ENCODE results near the gene IL7R. TPM values are rescaled to one million over a fixed set of nuclear protein-coding genes. Genes with fewer than 3 reads are reported as not detected.
"Not testable (repeated sequence)": the region's sequence is repeated elsewhere in the genome, so short reads cannot be mapped to it uniquely, and the experiment has no call there.

IL7R gene
- total and polyA plus RNA-seq, 8 donors = 3.9 to 144 (median 9.0) TPM

GRCh38 chr5:35838370-35839042 is 18.2 kb upstream of the IL7R start:
- Histone ChIP-seq H3K4me1 (no peaks in the 10 kb centered on the region), H3K36me3 (no peaks in the 10 kb centered on the region), H3K9me3 (no peaks in the 10 kb centered on the region), H3K4me3 (no peak overlapping the region), H3K27me3 (no peaks in the 10 kb centered on the region), H3K27ac (no peak overlapping the region)
- TF ChIP-seq, protein P1, sequence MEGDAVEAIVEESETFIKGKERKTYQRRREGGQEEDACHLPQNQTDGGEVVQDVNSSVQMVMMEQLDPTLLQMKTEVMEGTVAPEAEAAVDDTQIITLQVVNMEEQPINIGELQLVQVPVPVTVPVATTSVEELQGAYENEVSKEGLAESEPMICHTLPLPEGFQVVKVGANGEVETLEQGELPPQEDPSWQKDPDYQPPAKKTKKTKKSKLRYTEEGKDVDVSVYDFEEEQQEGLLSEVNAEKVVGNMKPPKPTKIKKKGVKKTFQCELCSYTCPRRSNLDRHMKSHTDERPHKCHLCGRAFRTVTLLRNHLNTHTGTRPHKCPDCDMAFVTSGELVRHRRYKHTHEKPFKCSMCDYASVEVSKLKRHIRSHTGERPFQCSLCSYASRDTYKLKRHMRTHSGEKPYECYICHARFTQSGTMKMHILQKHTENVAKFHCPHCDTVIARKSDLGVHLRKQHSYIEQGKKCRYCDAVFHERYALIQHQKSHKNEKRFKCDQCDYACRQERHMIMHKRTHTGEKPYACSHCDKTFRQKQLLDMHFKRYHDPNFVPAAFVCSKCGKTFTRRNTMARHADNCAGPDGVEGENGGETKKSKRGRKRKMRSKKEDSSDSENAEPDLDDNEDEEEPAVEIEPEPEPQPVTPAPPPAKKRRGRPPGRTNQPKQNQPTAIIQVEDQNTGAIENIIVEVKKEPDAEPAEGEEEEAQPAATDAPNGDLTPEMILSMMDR (IDR thresholded peaks at IDR 0.05) = no peak
- intact Hi-C loops (cut with DNase I) = no loop called here
- ATAC-seq = no peak
- DNase-seq = no peak

- DNase-seq (no peak), ATAC-seq (no peak)
- Histone ChIP-seq H3K9me3 (peaks cover 0 to 33% of the 10 kb centered on the region in 2 donors), H3K36me3 (no peaks in the 10 kb centered on the region), H3K27ac (no peak overlapping the region), H3K4me1 (no peaks in the 10 kb centered on the region), H3K27me3 (no peaks in the 10 kb centered on the region), H3K4me3 (no peak overlapping the region)
- TF ChIP-seq, protein P1 (IDR thresholded peaks at IDR 0.05) = no peak
- intact Hi-C loops (cut with DNase I) = no loop called here
Observed at GRCh38 chr5:35842856-35843255, 13.8 kb upstream of the IL7R start.

DNA sequence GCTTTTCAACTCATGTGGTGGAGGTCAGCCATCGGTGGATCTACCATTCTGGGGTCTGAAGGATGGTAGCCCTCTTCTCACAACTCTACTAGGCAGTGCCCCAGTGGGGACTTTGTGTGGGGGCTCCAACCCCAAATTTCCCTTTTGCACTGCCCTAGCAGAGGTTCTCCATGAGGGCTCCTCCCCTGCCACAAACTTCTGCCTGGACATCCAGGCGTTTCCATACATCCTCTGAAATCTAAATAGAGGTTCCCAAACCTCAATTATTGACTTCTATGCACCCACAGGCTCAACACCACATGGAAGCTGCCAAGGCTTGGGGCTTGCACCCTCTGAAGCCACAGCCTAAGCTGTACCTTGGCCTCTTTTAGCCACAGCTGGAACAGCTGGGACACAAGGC is 11.2 kb upstream of the IL7R start:
- H3K36me3 ChIP-seq; DNase-seq; intact Hi-C loops (cut with DNase I); H3K4me3 ChIP-seq; H3K4me1 ChIP-seq; ATAC-seq; H3K27me3 ChIP-seq; H3K27ac ChIP-seq: not testable (repeated sequence)
- H3K9me3 ChIP-seq = peaks cover 0 to 33% of the 10 kb centered on the region in 2 donors

DNA sequence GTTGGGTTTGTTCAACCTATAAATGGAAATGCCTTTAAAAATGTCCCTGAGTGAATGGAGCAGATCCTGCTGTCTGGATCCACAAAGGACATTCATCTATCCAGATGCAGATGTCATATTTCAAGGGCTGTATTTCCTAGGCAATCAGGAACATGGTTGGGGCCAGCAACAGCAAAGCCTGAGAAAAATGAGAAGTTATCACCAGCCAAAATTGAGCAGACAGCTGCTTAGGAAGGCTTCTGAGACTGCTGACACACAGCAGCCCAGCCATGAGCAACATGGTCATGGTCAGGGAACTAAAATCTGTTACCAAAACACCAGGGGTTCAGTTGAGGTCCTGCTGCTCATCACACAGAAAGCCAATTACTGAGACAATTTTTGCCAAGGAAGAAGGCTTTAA is 9.2 kb upstream of the IL7R start:
- Histone ChIP-seq H3K27ac (no peak overlapping the region), H3K4me3 (no peak overlapping the region), H3K27me3 (no peaks in the 10 kb centered on the region), H3K9me3 (peaks cover 0 to 33% of the 10 kb centered on the region in 2 donors), H3K36me3 (no peaks in the 10 kb centered on the region), H3K4me1 (peaks cover 0 to 11% of the 10 kb centered on the region in 2 donors)
- no peak for ATAC-seq
- TF ChIP-seq, protein P1 (IDR thresholded peaks at IDR 0.05) = no peak
- intact Hi-C loops (cut with DNase I) = no loop called here
- DNase-seq = peak in 1 of 4 donors; percentile 14

GRCh38 chr5:35847961-35848360 is 8.7 kb upstream of the IL7R start:
- DNase-seq = peak in 1 of 4 donors; percentile 24
- Histone ChIP-seq H3K36me3 (no peaks in the 10 kb centered on the region), H3K27me3 (no peaks in the 10 kb centered on the region), H3K4me3 (no peak overlapping the region), H3K4me1 (peaks cover 0 to 15% of the 10 kb centered on the region in 2 donors), H3K27ac (no peak overlapping the region), H3K9me3 (peaks cover 0 to 33% of the 10 kb centered on the region in 2 donors)
- intact Hi-C loops (cut with DNase I) = no loop called here
- TF ChIP-seq, protein P1 (IDR thresholded peaks at IDR 0.05) = no peak
- ATAC-seq = no peak

DNA sequence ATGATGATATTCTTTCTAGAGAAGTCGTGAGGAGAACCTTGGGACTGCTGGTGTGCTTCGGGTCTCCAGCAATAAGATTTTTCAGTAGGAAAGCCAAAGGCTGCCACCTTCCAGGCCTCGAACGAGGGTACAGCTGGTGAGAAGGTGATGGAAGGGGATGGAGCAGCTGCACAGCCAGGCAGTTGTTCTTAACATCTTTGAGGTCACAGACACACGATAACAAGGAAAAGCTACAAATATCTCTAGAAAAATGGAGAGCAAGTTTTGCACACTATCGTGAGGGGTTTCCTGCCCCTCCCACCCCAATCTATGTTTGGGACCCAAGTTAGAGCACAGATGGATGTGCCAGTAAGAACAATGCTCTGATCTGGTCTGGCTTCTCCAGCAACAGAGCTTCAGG is 6.8 kb upstream of the IL7R start:
- ATAC-seq (no peak), DNase-seq (no peak)
- H3K27me3 ChIP-seq = no peaks in the 10 kb centered on the region
- H3K4me3 ChIP-seq = no peak overlapping the region
- H3K4me1 ChIP-seq = peaks cover 0 to 20% of the 10 kb centered on the region in 2 donors
- peaks cover 0 to 25% of the 10 kb centered on the region in 2 donors for H3K9me3 ChIP-seq
- intact Hi-C loops (cut with DNase I) = loop anchor here in 1 of 2 donors (5.0 kb wide), 1 partner anchor 68 kb away; no protein-coding TSS in a partner anchor
- TF ChIP-seq, protein P1 (IDR thresholded peaks at IDR 0.05) = no peak
- H3K36me3 ChIP-seq = no peaks in the 10 kb centered on the region
- no peak overlapping the region for H3K27ac ChIP-seq
